NCI-H1417 (cell line): ENCODE results near the gene GRK5.

Experiments
- DNase-seq, 3 experiments: peaks; one replicate each; lab custom pipeline; 2025; lab: John Stamatoyannopoulos, UW

GRK5 gene

GRCh38 chr10:119383174-119383856 is 175.9 kb downstream of the GRK5 start:
- DNase-seq = no peak

GRCh38 chr10:119384127-119384526 is 176.8 kb downstream of the GRK5 start:
- no peak for DNase-seq

- DNase-seq = no peak
Measured at GRCh38 chr10:119386666-119387065, 179.3 kb downstream of the GRK5 start.

GRCh38 chr10:119388849-119389345 is 181.5 kb downstream of the GRK5 start:
- DNase-seq = no peak

- no peak for DNase-seq
Measured at GRCh38 chr10:119391440-119392251, 184.3 kb downstream of the GRK5 start.

- peak in 2 of 3 experiments; percentile 36 to 65 for DNase-seq
Measured at GRCh38 chr10:119393019-119393418, 185.6 kb downstream of the GRK5 start.

- no peak for DNase-seq
Measured at GRCh38 chr10:119393421-119393820, 186.1 kb downstream of the GRK5 start.

- no peak for DNase-seq
Measured at GRCh38 chr10:119393845-119394244, 186.5 kb downstream of the GRK5 start.

GRCh38 chr10:119394657-119395279 is 187.4 kb downstream of the GRK5 start:
- no peak for DNase-seq

GRCh38 chr10:119395280-119396007 is 188.1 kb downstream of the GRK5 start:
- DNase-seq = no peak

- DNase-seq = peak in 1 of 3 experiments; percentile 55
Measured at GRCh38 chr10:119396008-119396708, 188.8 kb downstream of the GRK5 start.

GRCh38 chr10:119396709-119397071 is 189.3 kb downstream of the GRK5 start:
- no peak for DNase-seq

- DNase-seq = no peak
Measured at GRCh38 chr10:119397416-119397815, 190.0 kb downstream of the GRK5 start.

GRCh38 chr10:119398996-119399395 is 191.6 kb downstream of the GRK5 start:
- DNase-seq = no peak

GRCh38 chr10:119399466-119399865 is 192.1 kb downstream of the GRK5 start:
- no peak for DNase-seq

GRCh38 chr10:119401671-119402395 is 194.5 kb downstream of the GRK5 start:
- no peak for DNase-seq

GRCh38 chr10:119403921-119404320 is 196.6 kb downstream of the GRK5 start:
- DNase-seq = no peak

- no peak for DNase-seq
Measured at GRCh38 chr10:119404719-119405519, 197.5 kb downstream of the GRK5 start.

GRCh38 chr10:119405520-119405807 is 198.1 kb downstream of the GRK5 start:
- no peak for DNase-seq

GRCh38 chr10:119406137-119406536 is 198.8 kb downstream of the GRK5 start:
- DNase-seq = no peak
